ENCODE results near the gene KRTAP10-3.

- TF ChIP-seq EZH2 (IDR thresholded peaks at IDR 0.05; ENCODE audit: borderline replicate concordance, low read depth, low read length, severe bottlenecking), result no peak
- no peak for TF ChIP-seq MAX (IDR thresholded peaks at IDR 0.05; ENCODE audit: insufficient read depth, insufficient read length)
- TF ChIP-seq POLR2AphosphoS5 (IDR thresholded peaks at IDR 0.05; ENCODE audit: insufficient read depth, low read depth, low read length), result no peak
- no peak for TF ChIP-seq CTCF (IDR thresholded peaks at IDR 0.05; ENCODE audit: extremely low read depth in 1 of 2, insufficient read depth in 1 of 2, low read depth in 1 of 2, low read length in 2 of 2)
- no peak for TF ChIP-seq JUN (IDR thresholded peaks at IDR 0.05; ENCODE audit: borderline replicate concordance, insufficient read depth, insufficient read length, low read depth)
- TF ChIP-seq MYC (IDR thresholded peaks at IDR 0.05; ENCODE audit: low read depth, low read length), result no peak
- no peak for TF ChIP-seq POLR2A (IDR thresholded peaks at IDR 0.05; ENCODE audit: low read depth, low read length)
These were observed 33.9 kb downstream of the KRTAP10-3 start for GRCh38 chr21:44524414-44525371.
